NCI-H2196 (cell line): ENCODE data around the gene PLCB3.

ENCODE experiments used
- DNase-seq: peaks from one replicate; lab custom pipeline; 2025; ENCODE audit not compliant: unreplicated experiment; lab: John Stamatoyannopoulos, UW

The PLCB3 gene

DNA sequence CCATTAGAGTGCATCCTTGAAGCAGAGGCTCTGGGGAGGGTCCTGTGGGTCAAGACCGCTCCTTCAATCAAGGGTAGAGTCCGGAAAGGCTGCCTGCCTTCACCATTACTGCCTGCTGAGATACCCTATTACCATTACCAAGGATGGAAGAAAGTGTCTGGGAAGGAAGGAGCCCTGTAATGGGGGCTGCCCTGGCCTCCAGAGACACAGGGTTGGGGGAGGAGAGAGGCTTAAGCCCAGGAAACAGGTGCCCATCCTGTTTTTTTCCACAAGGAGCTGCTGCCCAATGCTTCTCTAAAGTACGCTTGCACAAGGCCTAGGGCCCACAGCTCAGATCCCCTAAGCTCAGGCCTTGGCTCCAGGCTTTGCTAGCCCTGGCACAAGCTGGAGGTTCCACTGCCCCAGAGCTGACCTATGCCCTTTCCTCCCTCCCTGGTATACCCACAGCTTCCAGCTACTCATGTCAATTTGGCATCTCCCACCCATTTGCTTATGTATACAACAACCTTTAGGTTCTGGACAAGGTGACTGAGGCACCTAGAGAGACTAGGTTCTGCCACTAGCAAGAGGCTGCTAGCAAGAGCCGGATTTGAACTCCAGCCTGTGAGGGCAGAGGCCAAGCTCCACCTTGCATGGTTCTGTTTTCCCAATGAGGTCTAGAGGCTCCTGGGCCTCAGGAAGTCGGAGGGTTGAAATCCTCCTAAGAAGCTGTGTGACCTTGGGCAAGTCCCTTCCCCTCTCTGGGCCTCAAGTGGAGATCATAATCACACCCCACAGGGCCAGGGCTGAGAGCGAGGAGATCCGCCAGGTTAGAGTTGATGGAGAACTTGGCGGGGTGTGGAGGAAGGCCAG, 1.5 kb upstream of the PLCB3 start:
- DNase-seq: no peak

DNA sequence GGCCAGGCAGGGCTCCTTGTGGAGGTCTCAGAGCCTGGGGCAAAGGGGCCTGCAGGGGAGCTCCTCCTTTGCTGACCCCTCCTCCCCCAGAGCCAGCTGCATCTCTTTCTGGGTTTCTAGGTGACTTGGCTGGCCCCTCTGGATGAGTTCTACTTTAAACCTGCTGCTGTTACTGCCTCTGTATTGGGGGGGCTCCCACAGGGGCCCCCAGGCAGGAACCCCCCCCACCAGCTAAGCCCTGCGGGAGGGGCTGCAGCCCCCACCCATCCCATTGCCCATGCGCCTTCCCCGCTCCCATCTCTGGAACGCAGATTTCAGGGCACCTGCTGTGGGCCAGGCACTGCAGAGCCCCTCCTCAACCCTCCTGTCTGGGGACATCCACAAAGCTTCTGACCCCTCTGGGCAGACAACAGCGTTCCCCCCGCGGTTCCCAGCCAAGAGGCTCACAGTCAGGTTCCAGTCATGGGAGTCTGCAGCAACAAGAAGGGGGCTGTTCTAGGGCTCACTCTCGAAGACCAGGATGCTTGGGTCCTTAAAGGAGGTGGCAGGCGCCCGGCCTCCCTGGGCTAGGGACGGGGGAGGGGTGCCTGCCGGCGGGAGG, 815 bp upstream of the PLCB3 start:
- DNase-seq: peak; percentile 22

DNA sequence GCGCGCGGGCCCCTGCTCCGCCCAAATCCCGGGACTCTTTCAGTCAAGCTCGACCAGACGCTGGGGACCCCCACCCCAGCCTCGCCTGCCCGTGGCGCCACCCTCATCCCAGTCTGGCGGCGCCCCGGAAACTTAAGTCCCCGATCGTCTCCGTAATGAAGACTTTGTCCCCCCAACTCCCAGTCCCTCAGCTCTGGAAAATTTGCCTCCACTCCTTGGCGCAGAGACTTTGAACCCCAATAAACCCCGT, 348 bp downstream of the PLCB3 start:
- no peak for DNase-seq

DNA sequence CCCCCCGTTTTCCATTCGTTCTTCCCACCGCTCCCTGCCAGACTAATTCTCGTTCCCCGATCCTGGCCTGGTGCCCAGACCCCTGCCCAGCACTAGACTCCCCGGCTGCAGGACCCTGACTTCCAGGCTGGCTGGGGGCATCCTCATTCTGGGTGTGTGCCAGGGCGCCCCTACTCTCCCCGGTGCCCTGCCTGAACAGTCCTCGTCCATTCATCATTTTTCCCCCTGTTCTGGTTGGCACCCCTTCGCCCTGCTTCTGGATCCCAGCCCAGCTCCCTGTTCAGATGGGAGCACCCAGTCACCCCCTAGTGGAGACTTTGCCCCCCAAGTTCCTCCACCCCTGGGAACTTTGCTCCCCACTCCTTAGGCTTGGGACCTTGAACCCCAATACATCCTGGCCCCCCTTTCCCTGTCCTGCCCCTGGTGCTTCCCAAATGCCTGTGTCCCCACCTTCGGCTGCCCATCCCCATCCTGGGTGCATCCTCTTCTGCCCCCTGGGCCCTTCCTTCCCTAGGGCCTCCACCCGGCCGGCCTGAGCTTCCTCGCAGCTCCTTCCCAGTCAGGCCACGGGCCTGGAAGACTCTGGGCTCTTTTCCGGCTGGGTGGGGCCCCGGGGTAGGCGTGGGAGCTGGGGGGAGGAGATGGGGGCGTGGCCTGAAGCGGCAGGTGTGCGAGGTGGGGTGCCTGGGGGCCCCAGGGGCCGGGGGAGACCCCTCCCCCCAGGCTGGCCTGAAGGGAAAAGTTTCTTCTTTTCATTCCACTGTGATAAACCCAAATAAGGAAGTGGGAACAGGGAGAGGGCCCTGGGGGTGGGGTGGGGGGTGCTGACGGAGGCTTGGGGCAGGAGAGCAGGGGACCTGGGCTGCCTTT, 908 bp downstream of the PLCB3 start:
- DNase-seq: no peak

- no peak for DNase-seq
Observed at GRCh38 chr11:64253043-64253442, 1.7 kb downstream of the PLCB3 start.

DNA sequence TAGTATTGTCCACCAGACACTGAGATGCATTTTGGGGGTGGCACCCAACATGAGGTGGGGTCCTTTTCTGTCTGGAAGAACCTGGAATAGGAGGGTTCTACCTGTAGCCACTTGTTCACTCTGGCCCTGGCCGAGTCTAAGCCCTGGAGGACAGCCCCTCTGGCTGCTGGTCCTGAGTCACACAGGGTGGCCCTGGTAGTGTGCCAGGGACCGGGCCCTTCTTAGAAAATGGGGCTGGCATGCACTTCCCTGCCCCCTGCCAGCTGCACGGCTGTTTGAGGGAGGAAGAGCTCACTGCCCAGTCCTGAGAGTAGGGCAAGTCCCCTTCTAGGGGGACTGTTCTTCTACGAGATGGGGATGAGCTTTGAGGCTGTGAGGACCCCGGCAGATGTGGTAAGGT, 2.2 kb downstream of the PLCB3 start:
- no peak for DNase-seq

DNA sequence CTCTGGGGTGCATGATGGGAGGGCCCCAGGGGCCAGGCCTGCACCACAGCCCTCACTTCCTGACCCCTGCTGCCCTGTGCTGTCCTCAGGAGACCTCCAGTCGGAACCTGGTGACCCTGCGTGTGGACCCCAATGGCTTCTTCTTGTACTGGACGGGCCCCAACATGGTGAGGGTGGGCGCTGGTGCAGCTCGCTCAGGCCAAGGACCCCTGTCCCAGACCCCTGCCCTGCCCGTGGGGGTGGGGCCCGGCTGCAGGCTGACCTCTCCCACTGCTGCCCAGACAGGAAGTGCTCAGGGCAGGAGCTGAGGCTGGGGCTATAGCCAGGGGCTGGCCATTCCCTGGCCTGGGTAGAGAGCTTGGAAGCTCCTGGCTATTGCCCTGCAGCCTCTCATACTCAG, 3.0 kb downstream of the PLCB3 start:
- DNase-seq: no peak

GRCh38 chr11:64255135-64256128, 4.1 kb downstream of the PLCB3 start:
- DNase-seq: no peak

DNA sequence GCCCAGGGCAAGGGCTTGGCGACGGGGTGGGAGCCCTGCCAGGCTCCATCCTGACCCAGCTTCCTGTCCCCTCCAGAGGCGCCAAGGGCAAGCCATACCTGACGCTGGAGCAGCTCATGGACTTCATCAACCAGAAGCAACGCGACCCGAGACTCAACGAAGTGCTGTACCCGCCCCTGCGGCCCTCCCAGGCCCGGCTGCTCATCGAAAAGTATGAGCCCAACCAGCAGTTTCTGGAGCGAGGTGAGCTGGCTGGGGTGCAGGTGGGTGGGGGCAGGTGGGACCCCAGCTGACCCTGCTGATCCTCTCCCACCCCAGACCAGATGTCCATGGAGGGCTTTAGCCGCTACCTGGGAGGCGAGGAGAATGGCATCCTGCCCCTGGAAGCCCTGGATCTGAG, 5.0 kb downstream of the PLCB3 start:
- no peak for DNase-seq

- DNase-seq: no peak
Observed at GRCh38 chr11:64258356-64258755, 7.0 kb downstream of the PLCB3 start.

DNA sequence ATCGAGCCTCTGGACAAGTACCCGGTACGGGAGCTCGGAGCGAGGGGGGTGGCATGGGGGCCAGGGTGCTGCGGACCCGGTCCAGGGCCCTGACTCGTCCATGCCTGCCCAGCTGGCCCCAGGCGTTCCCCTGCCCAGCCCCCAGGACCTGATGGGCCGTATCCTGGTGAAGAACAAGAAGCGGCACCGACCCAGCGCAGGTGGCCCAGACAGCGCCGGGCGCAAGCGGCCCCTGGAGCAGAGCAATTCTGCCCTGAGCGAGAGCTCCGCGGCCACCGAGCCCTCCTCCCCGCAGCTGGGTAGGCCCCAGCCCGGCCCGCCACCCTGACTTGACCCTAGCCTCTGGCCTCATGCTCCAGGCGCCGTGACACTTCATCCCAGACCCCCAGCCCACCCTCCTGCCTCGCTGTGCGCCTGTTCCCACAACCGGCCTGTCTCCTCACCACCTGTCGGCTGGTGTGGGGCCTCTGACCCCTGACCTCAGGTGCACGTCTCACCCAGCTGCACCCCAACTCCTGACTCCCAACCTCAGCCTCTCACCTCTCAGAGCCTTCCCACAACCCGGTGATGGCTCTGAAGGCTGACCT, 7.7 kb downstream of the PLCB3 start:
- DNase-seq: no peak

- no peak for DNase-seq
Observed at GRCh38 chr11:64259533-64260067, 8.3 kb downstream of the PLCB3 start.

GRCh38 chr11:64260147-64260708, 8.9 kb downstream of the PLCB3 start:
- DNase-seq: no peak

- DNase-seq: no peak
Observed at GRCh38 chr11:64261556-64262080, 10.3 kb downstream of the PLCB3 start.

DNA sequence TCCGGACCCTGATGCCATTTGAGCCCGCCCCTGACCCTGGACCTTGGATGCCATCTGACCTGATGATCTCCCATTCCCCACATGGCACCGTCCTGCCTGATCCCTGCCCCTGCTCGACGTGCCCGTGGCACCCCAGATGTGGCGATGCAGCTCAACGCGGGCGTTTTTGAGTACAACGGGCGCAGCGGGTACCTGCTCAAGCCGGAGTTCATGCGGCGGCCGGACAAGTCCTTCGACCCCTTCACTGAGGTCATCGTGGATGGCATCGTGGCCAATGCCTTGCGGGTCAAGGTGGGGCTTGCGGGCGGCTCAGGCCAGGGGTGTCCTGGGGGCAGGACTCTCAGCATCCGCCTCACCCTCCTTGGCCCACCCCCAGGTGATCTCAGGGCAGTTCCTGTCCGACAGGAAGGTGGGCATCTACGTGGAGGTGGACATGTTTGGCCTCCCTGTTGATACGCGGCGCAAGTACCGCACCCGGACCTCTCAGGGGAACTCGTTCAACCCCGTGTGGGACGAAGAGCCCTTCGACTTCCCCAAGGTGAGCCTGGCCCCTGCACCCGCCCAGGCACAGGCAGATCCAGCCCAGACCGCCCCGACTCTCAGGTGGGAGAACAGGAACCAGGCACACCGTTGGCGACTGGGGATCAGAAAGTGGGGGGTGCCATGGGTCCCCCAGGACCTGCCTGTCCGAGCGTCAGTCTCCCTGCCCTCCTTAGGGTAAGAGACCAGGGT, 11.1 kb downstream of the PLCB3 start:
- DNase-seq: no peak

GRCh38 chr11:64263021-64263946, 12.0 kb downstream of the PLCB3 start:
- DNase-seq: no peak

GRCh38 chr11:64263947-64264317, 12.6 kb downstream of the PLCB3 start:
- no peak for DNase-seq

DNA sequence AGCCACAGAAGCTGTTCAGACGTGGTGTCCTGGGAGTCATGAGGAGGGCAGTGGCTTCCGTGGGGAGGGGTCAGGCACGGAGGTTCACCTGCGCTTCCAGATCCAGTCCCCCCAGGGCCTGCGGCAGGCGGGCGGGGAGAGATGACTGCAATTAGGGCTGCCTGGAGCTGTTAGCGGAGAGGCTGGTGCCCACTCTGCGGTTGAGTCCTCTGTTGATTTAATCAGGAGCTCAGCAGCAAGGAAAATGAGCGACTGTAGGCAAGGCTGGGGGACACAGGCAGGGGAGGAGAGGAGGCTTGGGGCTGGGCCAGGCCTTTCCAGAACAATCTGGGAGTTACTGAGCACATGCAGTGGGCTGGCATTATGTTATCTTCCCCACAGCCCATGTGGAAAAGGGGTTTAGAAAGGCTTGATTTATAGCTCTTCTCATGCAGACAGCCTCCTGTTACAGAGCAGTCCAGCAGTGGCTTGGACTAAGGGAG, 13.1 kb downstream of the PLCB3 start:
- DNase-seq: no peak
